IPS-NIHi7 (cell line): ENCODE data around the gene GIN1.
"Not testable (repeated sequence)": the region's sequence is repeated elsewhere in the genome, so short reads cannot be mapped to it uniquely, and the experiment has no call there.

Experiments used
- DNase-seq: peaks from one replicate; pipeline ENCODE4 v3.0.0; 2012; ENCODE audit warnings: mixed read lengths; ENCODE audit errors: extremely low spot score

GIN1 gene

DNA sequence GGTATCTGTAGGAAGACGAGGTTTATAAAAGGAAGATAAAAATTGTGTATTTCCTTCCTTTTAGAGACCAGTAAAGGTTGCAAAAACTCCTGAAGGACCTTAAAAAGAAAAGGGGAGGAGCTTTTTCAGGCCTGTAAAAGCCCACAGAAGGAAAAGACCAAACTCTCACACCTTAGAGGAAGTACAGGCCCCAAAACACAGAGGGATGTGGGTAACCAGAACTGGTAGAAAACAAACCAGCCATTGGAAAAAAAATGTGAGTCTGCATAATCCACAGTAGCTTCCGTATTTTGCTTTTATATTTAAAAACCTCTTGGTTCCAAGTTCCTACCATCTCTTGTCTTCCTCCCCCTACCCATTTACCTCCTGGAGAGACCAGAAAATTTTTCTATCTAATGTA is 8.5 kb downstream of the GIN1 start:
- DNase-seq = no peak

DNA sequence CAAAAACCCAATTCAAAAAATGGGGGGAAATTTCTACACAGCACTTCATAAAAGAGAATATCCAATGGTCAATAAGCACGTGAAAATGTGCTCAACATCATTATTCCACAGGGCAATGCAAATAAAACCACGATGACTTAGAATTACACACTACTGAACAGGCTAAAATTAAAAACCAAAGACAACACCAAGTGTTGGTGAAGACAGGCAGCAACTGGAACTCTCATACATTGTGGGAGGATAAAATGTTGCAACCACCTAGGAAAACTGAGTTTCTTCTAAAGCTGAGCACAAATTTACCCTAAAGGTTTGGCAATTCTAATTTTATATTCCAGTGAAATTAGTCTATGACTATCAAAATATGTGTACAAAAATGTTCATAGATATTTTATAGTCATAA is 9.5 kb downstream of the GIN1 start:
- DNase-seq = no peak

DNA sequence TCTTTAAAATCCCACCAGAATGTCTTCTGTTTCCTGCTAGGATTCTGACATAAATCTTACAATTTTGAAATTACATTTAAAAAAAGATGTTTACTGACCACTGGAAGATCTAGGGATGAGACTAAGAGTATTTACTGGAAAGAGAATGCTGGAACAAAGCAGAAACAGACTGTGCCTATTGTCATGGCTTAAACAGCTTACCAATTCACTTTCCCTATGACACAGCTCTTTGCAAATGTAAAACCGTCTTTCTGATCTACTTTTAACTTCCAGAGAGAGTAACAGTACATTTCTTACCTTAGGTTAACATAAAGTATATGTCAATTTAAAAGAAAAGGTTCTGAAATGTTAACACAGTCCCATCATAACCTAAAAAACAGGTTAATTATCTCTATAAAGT is 10.7 kb downstream of the GIN1 start:
- no peak for DNase-seq

DNA sequence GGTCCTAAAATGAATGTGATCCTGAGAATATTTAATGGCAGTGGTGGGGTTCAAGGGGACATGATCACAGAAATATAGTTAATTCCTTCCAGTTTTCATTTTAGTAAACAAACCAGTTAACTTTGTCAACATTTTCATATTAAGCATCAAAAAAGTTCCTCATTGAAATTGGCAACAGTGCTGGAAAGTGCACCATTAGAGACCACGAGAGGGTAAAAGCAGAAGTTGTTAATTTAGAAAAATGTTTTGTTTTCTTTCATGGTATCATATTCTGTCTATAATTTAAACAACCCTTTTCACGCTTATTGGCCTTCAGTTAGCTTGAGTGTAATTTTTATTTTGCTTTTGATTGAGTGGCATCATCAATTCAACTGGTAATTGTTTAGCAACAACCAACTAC is 11.9 kb downstream of the GIN1 start:
- no peak for DNase-seq

DNA sequence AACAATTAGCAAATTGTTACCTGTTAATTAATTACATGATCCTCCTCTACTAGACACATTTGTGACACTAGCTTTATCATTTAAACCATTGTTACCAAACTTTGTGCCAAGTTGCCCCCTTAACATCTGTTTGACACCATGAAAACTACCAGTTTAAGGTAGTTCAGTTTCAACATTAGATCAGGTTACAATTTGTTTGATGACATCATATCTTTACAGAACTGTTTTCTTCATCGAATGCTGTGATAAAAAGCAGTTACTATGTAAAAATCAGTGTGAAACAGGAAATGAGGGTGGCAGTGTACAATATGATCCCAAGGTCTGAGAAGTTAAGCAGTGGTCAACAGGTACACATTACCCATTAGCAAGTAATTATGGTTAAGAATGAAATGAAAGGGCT is 17.7 kb downstream of the GIN1 start:
- no peak for DNase-seq

DNA sequence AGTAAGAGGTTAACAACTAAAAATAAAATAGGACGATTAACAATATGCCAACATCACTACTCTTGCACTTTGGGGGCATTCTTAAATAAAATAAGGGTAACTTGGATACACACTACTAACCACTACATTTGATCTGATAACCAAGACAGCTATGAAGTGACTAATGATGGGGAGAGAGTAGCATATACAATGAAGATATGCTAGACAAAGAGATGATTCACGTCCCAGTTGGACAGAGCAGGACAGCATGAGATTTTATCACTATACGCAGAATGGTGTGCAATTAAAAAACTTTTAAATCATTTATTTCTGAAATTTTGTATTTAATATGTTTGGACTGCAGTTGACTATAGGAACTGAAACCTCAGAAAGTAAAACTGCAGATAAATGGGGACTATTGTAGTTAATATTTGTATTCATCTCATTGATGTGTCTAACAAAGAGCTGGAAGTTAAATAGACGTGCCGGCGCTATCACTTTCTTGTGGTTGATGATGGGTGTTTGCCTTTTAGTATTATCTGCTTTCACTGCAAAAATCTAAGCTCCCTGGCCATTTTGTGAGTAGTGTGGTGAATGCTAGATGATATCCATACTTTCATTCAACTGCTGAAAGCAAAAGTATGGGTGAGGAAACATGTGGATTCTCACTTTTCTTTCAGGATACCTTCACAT is 18.7 kb downstream of the GIN1 start:
- no peak for DNase-seq

DNA sequence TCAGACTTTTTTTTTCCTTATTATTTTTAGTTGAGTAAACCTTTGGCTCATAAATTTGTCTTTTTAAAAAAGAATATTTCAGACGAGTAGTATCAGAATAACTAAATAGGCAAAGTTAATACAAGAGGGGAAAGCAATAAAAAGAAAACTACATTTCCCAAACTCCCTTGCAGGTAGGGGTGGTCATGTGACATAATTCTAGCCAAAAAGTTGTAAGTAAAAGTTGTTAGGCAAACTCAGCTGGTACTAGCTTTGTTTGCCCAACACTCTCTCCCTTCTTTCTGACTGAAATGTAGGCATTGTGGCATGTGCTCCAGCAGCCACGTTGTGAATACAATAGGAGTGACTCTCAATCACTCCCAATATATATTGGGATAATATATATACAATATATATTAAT is 20.9 kb downstream of the GIN1 start:
- DNase-seq = no peak

DNA sequence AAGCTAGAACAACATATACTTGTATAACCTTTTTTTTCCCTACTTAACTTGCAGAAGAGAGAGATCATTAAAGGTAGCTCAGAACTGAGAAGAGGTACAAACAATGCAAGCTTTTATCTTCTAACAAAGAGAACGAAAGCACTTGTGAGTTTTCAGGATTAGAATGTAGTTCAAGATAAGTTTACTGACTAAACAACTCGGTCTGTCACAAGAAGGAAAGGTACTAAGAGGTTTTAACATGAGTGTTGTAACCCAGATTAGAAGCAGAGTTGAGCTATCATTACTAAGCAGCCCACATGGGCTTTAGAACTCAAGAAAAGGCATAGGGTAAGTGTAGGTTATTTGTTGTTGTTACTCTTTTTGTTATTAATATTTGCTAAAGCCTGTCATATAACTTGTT is 25.2 kb downstream of the GIN1 start:
- no peak for DNase-seq

DNA sequence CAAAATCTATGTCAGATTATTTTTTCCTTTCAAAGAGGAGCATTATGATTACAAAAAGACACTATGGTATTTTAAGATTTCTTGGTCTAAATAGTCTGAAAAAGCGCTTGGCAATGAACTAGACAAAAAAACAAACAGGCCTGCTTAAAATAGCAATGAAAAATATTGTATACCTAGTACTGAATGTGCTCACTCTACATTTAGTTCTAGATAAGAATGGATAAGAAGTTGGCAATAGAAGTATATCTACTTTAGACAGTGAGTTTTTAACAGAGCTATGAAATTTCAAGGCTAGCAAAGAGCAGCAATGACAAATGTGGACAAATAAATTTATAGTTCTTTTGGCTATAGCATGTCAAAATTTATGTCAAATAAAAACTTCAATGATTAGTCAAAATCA is 26.2 kb downstream of the GIN1 start:
- DNase-seq = no peak

DNA sequence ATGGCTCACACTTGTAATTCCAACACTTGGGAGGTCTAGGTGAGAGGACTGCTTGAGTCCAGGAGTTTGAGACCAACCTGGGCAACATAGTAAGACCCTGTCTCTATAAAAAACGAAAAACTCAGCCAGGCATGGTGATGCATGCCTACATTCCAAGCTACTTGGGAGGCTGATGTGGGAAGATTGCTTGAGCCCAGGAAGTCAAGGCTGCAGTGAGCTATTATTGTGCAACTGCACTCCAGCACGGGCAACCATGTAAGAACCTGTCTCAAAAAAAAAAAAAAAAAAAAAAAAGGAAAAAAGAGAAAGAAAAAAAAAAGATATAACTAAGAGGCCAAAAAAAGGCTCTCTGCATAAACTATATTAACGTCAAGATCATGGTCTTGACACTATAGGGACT is 27.3 kb downstream of the GIN1 start:
- DNase-seq = no peak

DNA sequence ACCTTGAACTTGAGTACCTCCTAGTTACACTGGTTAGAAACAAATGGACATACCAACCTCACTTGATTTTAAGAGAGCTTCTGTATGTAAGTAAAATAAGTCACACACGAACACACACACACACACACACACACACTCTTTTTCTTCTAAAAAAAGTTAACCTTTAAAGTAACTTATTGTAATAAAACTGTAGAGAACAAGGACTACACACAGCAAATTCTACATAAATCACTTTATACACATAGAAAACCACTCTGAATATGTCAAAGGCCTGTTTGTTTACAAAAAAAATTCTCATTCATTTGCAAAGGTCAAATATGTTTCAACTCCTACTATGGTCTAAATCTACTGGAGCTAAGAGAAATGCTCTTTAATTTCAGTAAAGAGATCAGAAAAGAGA is 29.1 kb downstream of the GIN1 start:
- no peak for DNase-seq

DNA sequence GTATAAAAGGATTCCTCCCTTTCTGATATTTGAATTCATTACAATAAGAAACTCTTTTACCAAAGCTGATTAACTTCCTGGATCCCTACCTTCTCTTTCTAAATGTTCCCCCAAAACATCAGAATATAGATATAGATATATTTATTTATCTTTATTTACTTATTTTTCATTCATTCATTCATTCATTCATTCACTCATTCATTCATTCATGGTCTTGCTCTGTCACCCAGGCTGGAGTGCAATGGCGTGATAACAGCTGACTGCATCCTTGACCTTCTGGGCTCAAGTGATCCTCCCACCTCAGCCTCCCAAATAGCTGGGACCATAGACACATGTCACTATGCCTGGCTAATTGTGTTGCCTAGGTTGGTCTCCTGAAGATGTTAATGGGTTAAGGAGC is 30.7 kb downstream of the GIN1 start:
- no peak for DNase-seq

DNA sequence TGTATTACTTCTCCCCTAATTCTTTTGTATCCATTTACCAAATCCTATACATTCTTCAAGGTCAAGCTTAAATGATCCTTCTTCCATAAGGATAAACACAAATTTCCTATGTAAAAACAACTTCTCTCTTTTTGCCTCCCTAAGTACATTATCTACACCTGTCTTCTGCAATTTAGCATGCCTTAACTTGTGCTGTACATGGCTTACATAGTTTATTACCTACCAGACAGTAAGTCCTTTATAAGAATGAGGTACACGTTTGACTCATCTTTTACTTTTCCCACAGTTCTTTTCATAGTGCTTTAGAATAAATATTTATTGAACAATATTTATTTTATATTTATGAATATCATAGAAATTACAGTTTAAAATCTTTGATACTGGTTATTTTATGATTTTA is 33.4 kb downstream of the GIN1 start:
- no peak for DNase-seq

DNA sequence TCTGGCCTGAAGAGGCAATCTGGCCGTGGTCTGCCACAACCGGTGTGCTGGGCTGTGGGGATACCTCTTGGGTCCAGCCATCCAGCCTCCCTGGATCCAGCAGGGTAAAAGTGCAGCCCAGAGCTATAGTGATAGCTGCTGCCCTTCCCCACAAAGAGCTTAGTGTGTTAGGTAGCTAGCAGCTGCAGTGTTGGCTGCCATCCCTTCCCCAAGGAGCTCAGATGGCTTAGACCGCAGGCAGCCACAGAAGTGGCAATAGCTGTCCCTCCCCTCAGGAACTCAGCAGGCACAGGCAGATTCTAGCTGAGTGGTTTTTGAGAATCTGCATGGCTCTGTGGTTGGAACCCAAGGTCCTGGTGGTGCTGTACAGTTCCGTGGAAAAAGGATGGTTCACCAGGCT is 40.1 kb downstream of the GIN1 start:
- no peak for DNase-seq

DNA sequence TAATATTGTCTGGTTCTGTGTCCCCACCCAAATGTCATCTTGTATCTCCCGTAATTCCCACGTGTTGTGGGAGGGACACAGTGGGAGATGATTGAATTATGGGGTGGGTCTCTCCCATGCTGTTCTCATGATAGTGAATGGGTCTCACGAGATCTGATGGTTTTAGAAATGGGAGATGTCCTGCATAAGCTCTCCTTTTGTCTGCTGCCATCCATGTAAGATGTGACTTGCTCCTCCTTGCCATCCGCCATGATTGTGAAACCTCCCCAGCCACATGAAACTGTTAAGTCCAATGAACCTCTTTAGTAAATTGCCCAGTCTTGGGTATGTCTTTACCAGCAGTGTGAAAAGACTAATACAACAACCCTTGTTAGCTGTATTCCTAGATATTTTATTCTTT is 44.5 kb downstream of the GIN1 start:
- DNase-seq = no peak

DNA sequence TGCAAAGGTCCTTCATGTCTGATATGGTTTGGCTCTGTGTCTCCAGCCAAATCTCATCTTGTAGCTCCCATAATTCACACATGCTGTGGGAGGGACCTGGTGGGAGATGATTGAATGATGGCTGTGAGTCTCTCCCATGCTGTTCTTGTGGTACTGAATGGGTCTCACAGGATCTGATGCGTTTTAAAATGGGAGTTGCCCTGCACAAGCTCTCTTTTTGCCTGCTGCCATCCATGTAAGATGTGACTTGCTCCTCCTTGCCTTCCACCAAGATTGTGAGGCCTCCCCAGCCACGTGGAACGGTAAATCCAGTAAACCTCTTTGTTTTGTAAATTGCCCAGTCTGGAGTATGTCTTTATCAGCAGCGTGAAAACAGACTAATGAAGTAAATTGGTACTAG is 46.4 kb downstream of the GIN1 start:
- not testable (repeated sequence) for DNase-seq

DNA sequence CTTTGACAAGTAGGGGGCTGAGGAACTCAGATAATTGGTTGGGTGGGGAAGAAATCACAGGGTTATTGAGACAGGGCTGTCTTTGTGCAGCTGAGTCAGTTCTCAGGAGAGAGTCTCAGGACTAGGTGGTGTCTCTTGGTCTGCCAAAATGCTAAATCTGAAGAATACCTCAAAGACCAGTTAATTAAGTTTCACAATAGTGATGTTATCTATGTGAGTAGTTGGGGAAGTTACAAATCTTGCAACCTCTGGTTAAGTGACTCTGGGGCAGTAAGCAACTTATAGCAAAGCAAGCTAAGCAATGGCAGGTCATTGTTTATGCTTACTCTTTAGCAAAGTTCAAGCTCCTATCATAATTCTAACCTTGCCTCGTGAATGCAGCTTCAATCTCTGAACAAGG is 53.6 kb downstream of the GIN1 start:
- DNase-seq = no peak

DNA sequence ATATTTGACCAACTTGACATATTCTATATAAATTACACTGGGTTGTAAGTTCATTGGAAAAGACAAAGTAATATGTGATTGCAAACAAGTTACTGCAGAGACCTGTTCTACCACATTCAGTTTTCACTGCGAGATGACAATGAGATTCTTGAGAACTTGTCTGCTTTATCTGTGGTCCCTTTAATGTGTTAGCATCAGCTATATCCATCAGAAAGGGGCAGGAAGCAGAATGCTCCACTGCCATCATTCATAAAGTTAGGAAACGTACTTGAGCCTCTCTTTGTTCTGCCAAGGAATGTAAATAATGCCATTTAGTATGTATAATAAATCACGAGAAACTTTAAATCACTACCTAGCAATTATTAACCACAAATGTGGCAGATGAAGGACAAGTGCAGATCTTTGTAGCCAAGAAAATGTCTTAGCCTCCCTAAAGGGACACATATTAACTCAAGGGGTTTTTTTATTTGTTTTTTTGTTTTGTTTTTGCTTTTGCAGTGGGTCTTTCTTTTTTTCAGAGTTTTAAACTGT is 59.4 kb downstream of the GIN1 start:
- no peak for DNase-seq

DNA sequence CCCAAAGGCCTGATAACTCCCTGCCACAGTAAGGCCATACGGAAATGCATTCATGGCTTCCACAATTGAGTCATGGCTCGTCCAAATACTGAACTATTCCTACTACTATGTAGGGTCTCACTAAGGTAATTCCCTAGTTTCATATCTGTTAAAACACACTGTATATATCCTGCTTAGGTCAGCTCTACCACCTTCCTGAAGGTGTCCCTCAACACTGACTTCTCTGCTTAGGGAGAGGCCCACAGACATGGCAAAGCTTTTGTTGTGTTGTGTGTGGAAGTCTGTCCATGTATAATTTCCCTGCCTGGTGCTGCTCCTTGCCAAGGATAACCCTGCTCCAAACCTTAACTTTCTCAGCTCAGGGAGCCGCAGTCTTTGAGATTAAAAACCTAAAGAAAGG is 60.4 kb downstream of the GIN1 start:
- no peak for DNase-seq

DNA sequence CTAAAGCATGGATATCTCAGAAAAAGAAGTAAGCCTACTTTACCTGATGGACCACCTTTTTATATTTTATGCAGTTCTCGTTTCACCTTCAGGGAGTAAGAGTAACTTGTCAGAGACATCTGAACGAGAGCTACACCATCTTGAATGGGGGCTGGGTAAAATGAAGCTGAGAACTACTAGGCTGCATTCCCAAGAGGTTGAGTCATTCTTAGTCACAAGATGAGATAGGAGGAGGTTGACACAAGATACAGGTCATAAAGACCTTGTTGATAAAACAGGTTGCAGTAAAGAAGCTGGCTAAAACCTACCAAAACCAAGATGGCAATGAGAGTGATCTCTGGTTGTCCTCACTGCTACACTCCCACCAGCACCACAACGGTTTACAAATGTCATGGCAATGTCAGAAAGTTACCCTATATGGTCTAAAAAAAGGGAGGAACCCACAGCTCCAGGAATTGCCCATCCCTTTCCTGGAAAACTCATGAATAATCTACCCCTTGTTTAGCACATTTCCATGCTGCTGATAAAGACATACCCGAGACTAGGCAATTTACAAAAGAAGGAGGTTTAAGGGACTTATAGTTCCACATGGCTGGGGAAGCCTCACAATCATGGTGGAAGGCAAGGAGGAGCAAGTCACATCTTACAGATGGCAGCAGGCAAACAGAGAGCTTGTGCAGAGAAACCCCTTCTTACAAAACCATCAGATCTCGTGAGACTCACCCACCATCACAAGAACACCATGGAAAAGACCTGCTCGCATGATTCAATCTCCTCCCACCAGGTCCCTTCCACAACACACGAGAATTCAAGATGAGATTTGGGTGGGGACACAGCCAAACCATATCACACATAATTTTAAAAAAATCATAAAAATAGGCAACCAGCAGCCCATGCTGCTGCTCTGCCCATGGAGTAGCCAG is 62.5 kb downstream of the GIN1 start:
- DNase-seq = no peak

DNA sequence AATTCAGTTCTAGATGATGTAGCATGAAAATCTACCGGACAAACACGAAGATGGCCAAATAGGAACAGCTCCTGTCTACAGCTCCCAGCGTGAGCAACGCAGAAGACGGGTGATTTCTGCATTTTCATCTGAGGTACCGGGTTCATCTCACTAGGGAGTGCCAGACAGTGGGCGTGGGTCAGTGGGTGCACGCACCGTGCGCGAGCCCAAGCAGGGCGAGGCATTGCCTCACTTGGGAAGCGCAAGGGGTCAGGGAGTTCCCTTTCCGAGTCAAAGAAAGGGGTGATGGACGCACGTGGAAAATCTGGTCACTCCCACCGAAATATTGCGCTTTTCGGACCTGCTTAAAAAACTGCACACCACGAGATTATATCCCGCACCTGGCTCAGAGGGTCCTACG is 73.2 kb downstream of the GIN1 start:
- not testable (repeated sequence) for DNase-seq

DNA sequence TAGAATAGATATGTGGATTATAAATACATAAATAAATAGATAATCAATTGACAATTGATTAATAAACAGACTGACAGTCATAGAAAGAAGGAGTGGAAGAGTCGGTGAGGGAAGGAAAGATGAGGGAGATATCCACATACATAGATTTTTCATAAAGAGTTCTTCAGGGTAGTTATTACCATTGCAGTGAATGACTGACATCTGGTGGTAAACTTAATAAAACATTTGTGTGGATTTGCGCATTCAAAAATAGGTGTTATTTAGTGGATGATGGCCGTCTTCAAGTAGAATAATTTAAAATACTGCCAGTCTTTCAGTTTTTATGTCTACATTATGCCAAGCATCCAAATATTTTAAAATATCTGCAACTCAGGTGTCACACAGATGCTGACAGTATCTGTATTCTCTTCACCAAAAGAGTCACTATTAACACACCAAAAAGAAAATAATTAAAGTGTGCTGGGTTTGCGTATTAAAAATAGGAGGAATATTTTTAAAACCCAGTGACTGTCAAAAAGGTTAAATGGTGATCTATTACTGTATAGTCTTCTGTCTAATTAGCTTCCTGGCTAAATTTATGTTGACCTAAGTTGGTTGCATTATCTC is 78.8 kb downstream of the GIN1 start:
- no peak for DNase-seq
